IMR-90 (cell line): ENCODE results near the gene RNF225. TPM values are rescaled to one million over a fixed set of nuclear protein-coding genes. Genes with fewer than 3 reads are reported as not detected.

ENCODE experiments used
- ATAC-seq: fragments of 200-7000 bp; cut with Tn5 transposase; 2 replicates; pipeline ENCODE4 v1.9.1; 2020; ENCODE audit warnings: low read depth, mild to moderate bottlenecking, moderate library complexity
- BruUV-seq: library from RNA; stranded (reverse); fragments of 400-500 nt; replicated peaks from 2 replicates; lab custom pipeline; 2021; lab: Mats Ljungman, UMichigan
- CTCF ChIA-PET: fragments of 300-600 bp; formaldehyde crosslinking; extraction: SDS; loops from one replicate; lab custom pipeline; 2021; ENCODE audit warnings: antibody characterized with exemption; lab: Yijun Ruan, JAX
- POLR2A ChIA-PET: fragments of 300-600 bp; sonication (Branson Sonifier 250); formaldehyde crosslinking; loops from one replicate; lab custom pipeline; 2022; ENCODE audit warnings: antibody characterized with exemption; ENCODE audit not compliant: unreplicated experiment; lab: Charles Lee
- DNase-seq: peaks from one replicate; pipeline ENCODE4 v3.0.0; 2013
- H2AFZ ChIP-seq: replicated peaks from 2 replicates; pipeline ENCODE3; 2013; ENCODE audit warnings: low read length, mild to moderate bottlenecking; ENCODE audit not compliant: poor library complexity
- H2AK5ac ChIP-seq: 2 replicates; pipeline ENCODE4 v1.6.1; 2013; ENCODE audit warnings: low read depth, low read length, inconsistent platforms
- H2AK9ac ChIP-seq: replicated peaks from 2 replicates; pipeline ENCODE3; 2013; ENCODE audit warnings: mild to moderate bottlenecking, low read depth, low read length, moderate library complexity; ENCODE audit not compliant: poor library complexity
- H2BK120ac ChIP-seq: 2 replicates; pipeline ENCODE4 v1.6.1; 2013; ENCODE audit warnings: low read depth, low read length, inconsistent platforms
- H2BK15ac ChIP-seq: 3 replicates; pipeline ENCODE4 v1.6.1; 2013; ENCODE audit warnings: low read depth, low read length, inconsistent platforms
- H2BK20ac ChIP-seq: 2 replicates; pipeline ENCODE4 v1.6.1; 2013; ENCODE audit warnings: low read depth, mild to moderate bottlenecking, inconsistent platforms, low read length, moderate library complexity
- H2BK5ac ChIP-seq: 2 replicates; pipeline ENCODE4 v1.6.1; 2013; ENCODE audit warnings: mild to moderate bottlenecking, low read depth, low read length, inconsistent platforms; ENCODE audit not compliant: poor library complexity, severe bottlenecking
- H3K14ac ChIP-seq: replicated peaks from 2 replicates; pipeline ENCODE4 v1.6.1; 2013; ENCODE audit warnings: low read depth, low read length, inconsistent platforms
- H3K18ac ChIP-seq: 2 replicates; pipeline ENCODE4 v1.6.1; 2013; ENCODE audit warnings: low read depth, low read length, control low read depth
- H3K23ac ChIP-seq: 2 replicates; pipeline ENCODE4 v1.6.1; 2013; ENCODE audit warnings: low read depth, low read length, inconsistent platforms
- H3K27ac ChIP-seq: 2 replicates; pipeline ENCODE4 v1.5.1; 2013; ENCODE audit warnings: mild to moderate bottlenecking, control low read depth, low read length; ENCODE audit not compliant: insufficient read depth
- H3K27me3 ChIP-seq: 2 replicates; pipeline ENCODE4 v1.6.1; 2013; ENCODE audit warnings: low read length; ENCODE audit not compliant: control insufficient read depth, insufficient read depth
- H3K36me3 ChIP-seq: 2 replicates; pipeline ENCODE4 v1.6.1; 2013; ENCODE audit warnings: low read length, mixed read lengths; ENCODE audit not compliant: control insufficient read depth, insufficient read depth
- H3K4ac ChIP-seq: 2 replicates; pipeline ENCODE4 v1.6.1; 2013; ENCODE audit warnings: low read depth, low read length, inconsistent platforms
- H3K4me1 ChIP-seq: 2 replicates; pipeline ENCODE4 v1.6.1; 2013; ENCODE audit warnings: low read length, mixed read lengths; ENCODE audit not compliant: control insufficient read depth, insufficient read depth
- H3K4me2 ChIP-seq: 2 replicates; pipeline ENCODE4 v1.6.1; 2013; ENCODE audit warnings: low read depth, mild to moderate bottlenecking, control low read depth, low read length, moderate library complexity
- H3K4me3 ChIP-seq: 2 replicates; pipeline ENCODE4 v1.5.1; 2013; ENCODE audit warnings: low read depth, mild to moderate bottlenecking, control low read depth, low read length, moderate library complexity; ENCODE audit not compliant: insufficient read depth
- H3K56ac ChIP-seq: 2 replicates; pipeline ENCODE4 v1.6.1; 2013; ENCODE audit warnings: low read length, inconsistent platforms; ENCODE audit not compliant: insufficient read depth; ENCODE audit errors: extremely low read depth
- H3K79me1 ChIP-seq, 2 experiments: 2 replicates each; pipeline ENCODE4 v1.6.1; 2013; ENCODE audit warnings: low read length in 2 of 2, inconsistent platforms in 1 of 2, low read depth in 1 of 2
- H3K9ac ChIP-seq: 2 replicates; pipeline ENCODE4 v1.6.1; 2013; ENCODE audit warnings: low read depth, low read length, control low read depth
- H3K9me1 ChIP-seq: 2 replicates; pipeline ENCODE4 v1.6.1; 2013; ENCODE audit warnings: low read length, inconsistent platforms; ENCODE audit not compliant: insufficient read depth
- H3K9me3 ChIP-seq: 2 replicates; pipeline ENCODE4 v1.6.1; 2013; ENCODE audit warnings: low read length; ENCODE audit not compliant: control insufficient read depth, insufficient read depth
- H4K20me1 ChIP-seq: 2 replicates; pipeline ENCODE4 v1.6.1; 2013; ENCODE audit warnings: low read length, inconsistent platforms; ENCODE audit not compliant: insufficient read depth
- H4K5ac ChIP-seq: 2 replicates; pipeline ENCODE4 v1.6.1; 2013; ENCODE audit warnings: mild to moderate bottlenecking, low read depth, low read length, control low read depth
- H4K8ac ChIP-seq, 2 experiments: 2 replicates each; pipeline ENCODE4 v1.6.1; 2013; ENCODE audit warnings: low read depth in 2 of 2, low read length in 2 of 2, control low read depth in 1 of 2, inconsistent platforms in 1 of 2
- H4K91ac ChIP-seq: 2 replicates; pipeline ENCODE4 v1.6.1; 2013; ENCODE audit warnings: low read depth, low read length, inconsistent platforms; ENCODE audit not compliant: insufficient read depth
- BHLHE40 ChIP-seq: fragments of 150-350 bp; IDR thresholded peaks from 2 replicates; pipeline ENCODE4 v1.6.1; 2016; ENCODE audit warnings: mild to moderate bottlenecking, low read depth, low read length
- CEBPB ChIP-seq: IDR thresholded peaks from 2 replicates; pipeline ENCODE4 v1.6.1; 2012; ENCODE audit warnings: low read depth, low read length, improper control_type of control experiment
- CHD1 ChIP-seq: IDR thresholded peaks from 2 replicates; pipeline ENCODE4 v1.6.1; 2012; ENCODE audit warnings: low read depth, low read length, improper control_type of control experiment
- FOS ChIP-seq: fragments of 150-350 bp; IDR thresholded peaks from 2 replicates; pipeline ENCODE4 v1.6.1; 2016; ENCODE audit warnings: low read depth, low read length
- MAFK ChIP-seq: IDR thresholded peaks from 2 replicates; pipeline ENCODE4 v1.6.1; 2012; ENCODE audit warnings: low read depth, low read length, improper control_type of control experiment
- MAZ ChIP-seq: IDR thresholded peaks from 2 replicates; pipeline ENCODE4 v1.6.1; 2012; ENCODE audit warnings: low read depth, mild to moderate bottlenecking, low read length, improper control_type of control experiment, moderate library complexity, borderline replicate concordance
- MXI1 ChIP-seq: IDR thresholded peaks from 2 replicates; pipeline ENCODE4 v1.6.1; 2012; ENCODE audit warnings: low read depth, mild to moderate bottlenecking, low read length, moderate library complexity, borderline replicate concordance
- NFE2L2 ChIP-seq: fragments of 150-350 bp; IDR thresholded peaks from 2 replicates; pipeline ENCODE4 v1.6.1; 2016; ENCODE audit warnings: low read depth, mild to moderate bottlenecking, low read length
- POLR2A ChIP-seq: IDR thresholded peaks from 2 replicates; pipeline ENCODE4 v1.6.1; 2012; ENCODE audit warnings: mild to moderate bottlenecking, low read depth, low read length
- RAD21 ChIP-seq: IDR thresholded peaks from 2 replicates; pipeline ENCODE4 v1.6.1; 2012; ENCODE audit warnings: low read length, improper control_type of control experiment
- SMC3 ChIP-seq: fragments of 150-350 bp; IDR thresholded peaks from 2 replicates; pipeline ENCODE4 v1.6.1; 2016; ENCODE audit warnings: low read depth, mild to moderate bottlenecking, antibody characterized with exemption, low read length, moderate library complexity
- WGBS, 2 experiments: methylation state at CpG; one replicate each; pipeline versions ENCODE4 v1.1.5 to v1.1.7; 2013; ENCODE audit warnings: missing lambda C conversion rate in 2 of 2; ENCODE audit not compliant: insufficient read length in 1 of 2; ENCODE audit errors: extremely low coverage in 2 of 2; 5-methylcytosine and 5-hydroxymethylcytosine counted together
- dilution Hi-C: fragments of 300-500 bp; cut with HindIII; formaldehyde crosslinking; loops from one replicate; pipeline ENCODE4 v1.14.3; 2018; ENCODE audit warnings: low sequenced_read_pairs; ENCODE audit not compliant: unreplicated experiment
- in situ Hi-C: fragments of 300-500 bp; cut with MboI; formaldehyde crosslinking; loops from 3 replicates; pipeline ENCODE4 v1.14.3; 2019; ENCODE audit warnings: low sequenced_read_pairs, inconsistent platforms, mixed read lengths
- intact Hi-C: fragments of 100-400 bp; cut with micrococcal nuclease; formaldehyde crosslinking; loops from 2 replicates; pipeline ENCODE4 v1.10.0; 2022
- polyA plus RNA-seq, 3 experiments: library from polyadenylated mRNA; depleted of rRNA; stranded (reverse); fragments of >200 nt; gene quantifications; 2 replicates each; pipeline ENCODE4 v1.2.3, GENCODE V29; 2012; ENCODE audit warnings: low replicate concordance in 1 of 3
- total RNA-seq: library from RNA; depleted of rRNA; stranded (reverse); fragments of >200 nt; gene quantifications from 2 replicates; pipeline ENCODE4 v1.2.3, GENCODE V29; 2012
- TF ChIP-seq, protein P1 (sequence below): fragments of 150-350 bp; IDR thresholded peaks from 2 replicates; pipeline ENCODE4 v1.6.1; 2017; ENCODE audit warnings: mild to moderate bottlenecking, antibody characterized with exemption, low read length, low read depth
- TF ChIP-seq, protein P2 (sequence below): conservative IDR thresholded peaks from 2 replicates; pipeline ENCODE4 v1.5.1; 2012; ENCODE audit warnings: mild to moderate bottlenecking, low read depth, low read length, improper control_type of control experiment

Gene RNF225
- total and polyA plus RNA-seq, 2 of the 4 experiments (the other 2 are of a cell fraction), result 0.10 TPM; not detected in 1

DNA sequence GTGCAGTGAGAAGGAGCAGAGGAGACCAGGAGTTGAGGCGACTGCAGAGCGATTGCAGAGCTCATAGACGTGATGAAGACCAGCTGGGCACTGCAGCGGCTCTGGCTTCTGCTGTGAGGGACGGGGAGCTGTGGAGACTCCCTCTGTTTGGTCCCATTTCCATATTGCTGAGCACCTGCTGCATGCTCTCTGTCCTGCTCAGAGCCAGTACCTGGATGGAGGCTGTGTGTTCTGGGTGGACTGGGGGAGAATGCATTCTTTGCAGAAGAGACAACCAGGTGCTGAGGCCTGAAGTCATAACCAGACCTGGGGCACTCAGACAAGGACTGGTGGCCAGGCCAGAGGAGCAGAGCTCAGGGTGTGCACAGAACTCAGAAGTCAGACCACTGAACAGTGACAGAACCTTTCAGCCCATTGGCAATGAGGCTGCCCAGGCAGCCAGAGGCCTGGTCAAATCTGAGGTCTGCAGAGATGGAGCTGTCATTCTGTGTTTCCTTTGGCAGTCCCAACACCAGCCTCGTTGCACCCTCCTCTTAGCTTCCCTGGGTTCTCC is 40.9 kb upstream of the RNF225 start (continued):
- TF ChIP-seq, protein P1, sequence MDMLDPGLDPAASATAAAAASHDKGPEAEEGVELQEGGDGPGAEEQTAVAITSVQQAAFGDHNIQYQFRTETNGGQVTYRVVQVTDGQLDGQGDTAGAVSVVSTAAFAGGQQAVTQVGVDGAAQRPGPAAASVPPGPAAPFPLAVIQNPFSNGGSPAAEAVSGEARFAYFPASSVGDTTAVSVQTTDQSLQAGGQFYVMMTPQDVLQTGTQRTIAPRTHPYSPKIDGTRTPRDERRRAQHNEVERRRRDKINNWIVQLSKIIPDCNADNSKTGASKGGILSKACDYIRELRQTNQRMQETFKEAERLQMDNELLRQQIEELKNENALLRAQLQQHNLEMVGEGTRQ, result no peak
- no peak for TF ChIP-seq CEBPB

DNA sequence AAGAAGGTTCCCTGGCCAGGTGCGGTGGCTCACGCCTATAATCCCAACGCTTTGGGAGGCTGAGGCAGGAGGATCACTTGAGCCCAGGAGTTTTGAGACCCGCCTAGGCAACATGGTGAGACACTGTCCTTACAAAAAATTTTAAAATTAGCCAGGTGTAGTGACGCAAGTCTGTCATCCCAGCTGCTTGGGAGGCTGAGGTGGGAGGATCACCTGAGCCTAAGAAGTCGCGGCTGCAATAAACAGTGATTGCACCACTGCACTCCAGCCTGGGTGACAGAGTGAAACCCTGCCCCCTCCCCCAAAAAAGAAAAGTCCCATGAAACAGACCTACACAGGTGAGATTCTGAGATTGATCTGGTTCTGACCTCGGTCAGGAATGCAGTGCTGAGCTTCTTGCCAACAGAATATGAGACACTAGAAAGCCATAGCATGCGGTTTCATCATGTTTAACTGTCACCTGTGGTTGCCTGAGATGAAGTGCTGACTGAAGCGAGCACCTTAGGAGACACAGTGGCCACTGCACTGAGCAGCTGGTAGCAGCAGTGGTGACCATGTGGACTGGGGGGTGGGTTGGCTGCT is 40.1 kb upstream of the RNF225 start:
- Histone ChIP-seq H2BK5ac (no peak overlapping the region), H2AK9ac (no peak overlapping the region), H4K91ac (no peak overlapping the region), H3K18ac (no peak overlapping the region), H3K9me1 (peaks cover 4% of the 10 kb centered on the region; the same call in 1 of the 2 replicates), H3K4me3 (no peak overlapping the region), H3K4me1 (peaks cover 7% of the 10 kb centered on the region; the same call in 1 of the 2 replicates), H2BK120ac (no peak overlapping the region), H2AK5ac (no peak overlapping the region), H3K4ac (no peak overlapping the region), H3K27me3 (peaks cover 10% of the 10 kb centered on the region), H3K9ac (no peak overlapping the region), H4K5ac (no peak overlapping the region), H2BK15ac (no peak overlapping the region), H2AFZ (no peak overlapping the region), H3K56ac (no peak overlapping the region), H3K27ac (no peak overlapping the region), H3K36me3 (peaks cover 11% of the 10 kb centered on the region; the same call in 1 of the 2 replicates), H2BK20ac (no peak overlapping the region), H3K79me1 (peaks cover 0 to 21% of the 10 kb centered on the region in 2 experiments; a peak in 3 of 4 replicates), H4K8ac (no peak overlapping the region), H3K14ac (no peak overlapping the region), H3K9me3 (no peaks in the 10 kb centered on the region), H3K23ac (no peak overlapping the region), H3K4me2 (no peak overlapping the region), H4K20me1 (peaks cover 8% of the 10 kb centered on the region)
- BruUV-seq, result no TSS peak
- intact Hi-C loops, result no loop called here
- no peak for DNase-seq
- CTCF ChIA-PET, result no interaction called here
- ATAC-seq, result no peak
- POLR2A ChIA-PET, result no interaction called here
- dilution Hi-C loops, result no loop called here
- TF ChIP-seq CHD1 (no peak), MAFK (no peak), NFE2L2 (no peak), MXI1 (no peak), CEBPB (no peak), MAZ (no peak), BHLHE40 (no peak), POLR2A (no peak), RAD21 (no peak), FOS (no peak), SMC3 (no peak)
- TF ChIP-seq, protein P2, sequence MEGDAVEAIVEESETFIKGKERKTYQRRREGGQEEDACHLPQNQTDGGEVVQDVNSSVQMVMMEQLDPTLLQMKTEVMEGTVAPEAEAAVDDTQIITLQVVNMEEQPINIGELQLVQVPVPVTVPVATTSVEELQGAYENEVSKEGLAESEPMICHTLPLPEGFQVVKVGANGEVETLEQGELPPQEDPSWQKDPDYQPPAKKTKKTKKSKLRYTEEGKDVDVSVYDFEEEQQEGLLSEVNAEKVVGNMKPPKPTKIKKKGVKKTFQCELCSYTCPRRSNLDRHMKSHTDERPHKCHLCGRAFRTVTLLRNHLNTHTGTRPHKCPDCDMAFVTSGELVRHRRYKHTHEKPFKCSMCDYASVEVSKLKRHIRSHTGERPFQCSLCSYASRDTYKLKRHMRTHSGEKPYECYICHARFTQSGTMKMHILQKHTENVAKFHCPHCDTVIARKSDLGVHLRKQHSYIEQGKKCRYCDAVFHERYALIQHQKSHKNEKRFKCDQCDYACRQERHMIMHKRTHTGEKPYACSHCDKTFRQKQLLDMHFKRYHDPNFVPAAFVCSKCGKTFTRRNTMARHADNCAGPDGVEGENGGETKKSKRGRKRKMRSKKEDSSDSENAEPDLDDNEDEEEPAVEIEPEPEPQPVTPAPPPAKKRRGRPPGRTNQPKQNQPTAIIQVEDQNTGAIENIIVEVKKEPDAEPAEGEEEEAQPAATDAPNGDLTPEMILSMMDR, result no peak
- 85% methylated on average over 4 of the region's 10 CpGs; no CpG with 5 or more reads in 1 of the 2 experiments for WGBS, 2 experiments
- in situ Hi-C loops, result no loop called here
